ENCODE results near the gene C2CD3.

GRCh38 chr11:74013141-74013540 is 157.7 kb downstream of the C2CD3 start:
- TF ChIP-seq CTCF (IDR thresholded peaks at IDR 0.05; ENCODE audit: low read depth, low read length, missing input control) (no peak), TAF1 (conservative IDR thresholded peaks at IDR 0.05) (no peak), HNF4G (IDR thresholded peaks at IDR 0.05) (no peak)

Data from liver (tissue), 3 donors.